RWPE1 (cell line): ENCODE measurements around the gene KRTAP5-9.

ENCODE experiments used
- CTCF ChIA-PET: fragments of 350-600 bp; sonication (Branson Sonifier 250); formaldehyde crosslinking; extraction: SDS; loops from one replicate; lab custom pipeline; 2021; lab: Yijun Ruan, JAX
- POLR2A ChIA-PET: fragments of 400-600 bp; formaldehyde crosslinking; extraction: SDS; loops from one replicate; lab custom pipeline; 2020; ENCODE audit warnings: antibody characterized with exemption; ENCODE audit not compliant: low non-redundant PET; lab: Yijun Ruan, JAX
- DNase-seq: peaks from one replicate; pipeline ENCODE4 v3.0.0; 2012; ENCODE audit warnings: low spot score
- H3K27ac ChIP-seq: fragments of 450-650 bp; 2 replicates; pipeline ENCODE4 v1.5.1; 2017
- CTCF ChIP-seq: fragments of 450-650 bp; conservative IDR thresholded peaks from 2 replicates; pipeline ENCODE4 v1.5.1; 2017; ENCODE audit warnings: low read depth, mild to moderate bottlenecking

The KRTAP5-9 gene

GRCh38 chr11:71542382-71542781 lies 5.8 kb upstream of the KRTAP5-9 start:
- CTCF ChIA-PET: interaction anchor here (0.5 to 0.6 kb wide), 2 partner anchors 21 to 760 kb away, joined by 3 read pairs; no protein-coding TSS in a partner anchor
- POLR2A ChIA-PET: no interaction called here
- no peak for DNase-seq

GRCh38 chr11:71542879-71543777 lies 5.1 kb upstream of the KRTAP5-9 start:
- CTCF ChIA-PET: interaction anchor here (0.5 to 0.9 kb wide), 2 partner anchors 18 to 761 kb away, joined by 3 read pairs; no protein-coding TSS in a partner anchor
- no peak for TF ChIP-seq CTCF
- no peak overlapping the region for H3K27ac ChIP-seq
- POLR2A ChIA-PET: no interaction called here
- no peak for DNase-seq

More at GRCh38 chr11:71542382-71542781, 5.8 kb upstream of the KRTAP5-9 start:
- H3K27ac ChIP-seq: no peak overlapping the region
- no peak for TF ChIP-seq CTCF

- ChIA-PET POLR2A (no interaction called here), CTCF (no interaction called here)
- no peak for TF ChIP-seq CTCF
- DNase-seq: no peak
- no peak overlapping the region for H3K27ac ChIP-seq
Measured at GRCh38 chr11:71543866-71544265, 4.4 kb upstream of the KRTAP5-9 start.

GRCh38 chr11:71544525-71545214 lies 3.5 kb upstream of the KRTAP5-9 start:
- POLR2A ChIA-PET: no interaction called here
- CTCF ChIA-PET: no interaction called here

GRCh38 chr11:71545405-71545966 lies 2.7 kb upstream of the KRTAP5-9 start:
- H3K27ac ChIP-seq: no peak overlapping the region
- POLR2A ChIA-PET: no interaction called here
- no peak for TF ChIP-seq CTCF
- no peak for DNase-seq
- CTCF ChIA-PET: no interaction called here

More at GRCh38 chr11:71544525-71545214, 3.5 kb upstream of the KRTAP5-9 start:
- no peak for DNase-seq
- no peak for TF ChIP-seq CTCF
- no peak overlapping the region for H3K27ac ChIP-seq

GRCh38 chr11:71548716-71549151 lies 514 bp downstream of the KRTAP5-9 start:
- H3K27ac ChIP-seq: no peak overlapping the region
- ChIA-PET POLR2A (no interaction called here), CTCF (interaction anchor here (0.6 to 1.3 kb wide), 2 partner anchors 31 to 297 kb away, joined by 3 read pairs; no protein-coding TSS in a partner anchor)
- no peak for TF ChIP-seq CTCF
- DNase-seq: no peak
